ENCODE measurements around the gene BTG4.

Gene BTG4

GRCh38 chr11:111540114-111540936 is 28.1 kb upstream of the BTG4 start, which contains the start of gene LAYN:
Gene LAYN, plus strand, starts transcription at chr11:111540720. Its CDS starts 124 bp downstream, at chr11:111540844.
- peaks cover 15% of the 10 kb centered on the region for H3K4me1 Mint-ChIP-seq
- H3K9me3 Mint-ChIP-seq = no peaks in the 10 kb centered on the region
- H3K36me3 Mint-ChIP-seq (ENCODE audit: low read depth) = no peaks in the 10 kb centered on the region

GRCh38 chr11:111539426-111540113 is 27.4 kb upstream of the BTG4 start:
- no peaks in the 10 kb centered on the region for H3K9me3 Mint-ChIP-seq
- peaks cover 78% of the 10 kb centered on the region for H3K27me3 Mint-ChIP-seq (ENCODE audit: low read depth)
- H3K4me1 Mint-ChIP-seq = peaks cover 15% of the 10 kb centered on the region
- H3K4me3 Mint-ChIP-seq = peak overlapping the region; percentile 63 to 77 (median 74)
- no peak overlapping the region for H3K27ac Mint-ChIP-seq
- no peaks in the 10 kb centered on the region for H3K36me3 Mint-ChIP-seq (ENCODE audit: low read depth)
- TF ChIP-seq CTCF (IDR thresholded peaks at IDR 0.05; ENCODE audit: unreplicated experiment in 3 of 3) = no peak

More at GRCh38 chr11:111540114-111540936, 28.1 kb upstream of the BTG4 start, which contains the start of gene LAYN:
- peak within 1 kb of the TSS; percentile 27 to 73 (median 70) for H3K27ac Mint-ChIP-seq
- peaks cover 75% of the 10 kb centered on the region for H3K27me3 Mint-ChIP-seq (ENCODE audit: low read depth)
- TF ChIP-seq CTCF (IDR thresholded peaks at IDR 0.05; ENCODE audit: unreplicated experiment in 3 of 3) = no peak
- H3K4me3 Mint-ChIP-seq = peak within 1 kb of the TSS; percentile 85 to 92 (median 86)

- Mint-ChIP-seq H3K36me3 (ENCODE audit: low read depth) (no peaks in the 10 kb centered on the region), H3K4me1 (peaks cover 15% of the 10 kb centered on the region), H3K9me3 (no peaks in the 10 kb centered on the region), H3K27ac (no peak overlapping the region), H3K27me3 (ENCODE audit: low read depth) (peaks cover 77% of the 10 kb centered on the region), H3K4me3 (peak overlapping the region; percentile 14 to 74 (median 36))
- no peak for TF ChIP-seq CTCF (IDR thresholded peaks at IDR 0.05; ENCODE audit: unreplicated experiment in 3 of 3)
Observed at GRCh38 chr11:111538407-111539114, 26.4 kb upstream of the BTG4 start.

GRCh38 chr11:111537336-111537860 is 25.2 kb upstream of the BTG4 start:
- H3K4me3 Mint-ChIP-seq = no peak overlapping the region
- no peak for TF ChIP-seq CTCF (IDR thresholded peaks at IDR 0.05; ENCODE audit: unreplicated experiment in 3 of 3)

GRCh38 chr11:111535281-111535680 is 23.1 kb upstream of the BTG4 start:
- H3K27me3 Mint-ChIP-seq (ENCODE audit: low read depth) = peaks cover 56% of the 10 kb centered on the region
- no peak for TF ChIP-seq CTCF (IDR thresholded peaks at IDR 0.05; ENCODE audit: unreplicated experiment in 3 of 3)
- peaks cover 9% of the 10 kb centered on the region for H3K4me1 Mint-ChIP-seq
- H3K27ac Mint-ChIP-seq = no peak overlapping the region
- H3K4me3 Mint-ChIP-seq = no peak overlapping the region
- H3K9me3 Mint-ChIP-seq = no peaks in the 10 kb centered on the region
- no peaks in the 10 kb centered on the region for H3K36me3 Mint-ChIP-seq (ENCODE audit: low read depth)

More at GRCh38 chr11:111537336-111537860, 25.2 kb upstream of the BTG4 start:
- H3K9me3 Mint-ChIP-seq = no peaks in the 10 kb centered on the region
- peaks cover 65% of the 10 kb centered on the region for H3K27me3 Mint-ChIP-seq (ENCODE audit: low read depth)
- no peak overlapping the region for H3K27ac Mint-ChIP-seq
- H3K4me1 Mint-ChIP-seq = peaks cover 15% of the 10 kb centered on the region
- H3K36me3 Mint-ChIP-seq (ENCODE audit: low read depth) = no peaks in the 10 kb centered on the region

Data from nephron (organoid).